ENCODE data around the gene CTDSPL2. TPM values are rescaled to one million over a fixed set of nuclear protein-coding genes. Genes with fewer than 3 reads are reported as not detected.

Gene CTDSPL2
- total and polyA plus RNA-seq, 2 of the 8 experiments (the other 6 are each of a cell fraction or from before 2014, with no cell fraction given): 25.2 to 64.7 TPM

- ChIA-PET POLR2A (ENCODE audit: partially characterized antibody) (interaction anchor here (0.6 to 1.7 kb wide), 4 partner anchors 9 to 611 kb away, joined by 3 to 17 read pairs (median 4); partner anchors contain the start of genes CTDSPL2, GOLM2 and MFAP1), CTCF (ENCODE audit: partially characterized antibody) (interaction anchor here (1.2 kb wide), 1 partner anchor 17 kb away, joined by 4 read pairs; no protein-coding TSS in a partner anchor)
- Histone ChIP-seq H3K4me3 (ENCODE audit: extremely low read depth in 1 of 4, insufficient read depth in 2 of 4, low read depth in 3 of 4, low read length in 4 of 4) (no peak overlapping the region), H2BK5ac (ENCODE audit: low read depth, low read length) (no peak overlapping the region), H2AK5ac (ENCODE audit: low read depth, low read length) (no peak overlapping the region), H3K23ac (ENCODE audit: insufficient read length) (no peak overlapping the region), H2BK15ac (ENCODE audit: low read length) (no peak overlapping the region), H4K20me1 (replicated peaks in 1 of 2; ENCODE audit: control insufficient read depth in 1 of 2, insufficient read depth in 2 of 2, low read length in 2 of 2) (peaks cover 11 to 21% of the 10 kb centered on the region in 2 experiments), H3K23me2 (ENCODE audit: low read depth, low read length) (0 out of 2 replicates have a peak, but pooled peaks cover 4% of the 10 kb centered on the region), H3K79me1 (ENCODE audit: low read depth, low read length) (0 out of 2 replicates have a peak, but pooled peaks cover 3% of the 10 kb centered on the region), H3K4me1 (replicated peaks in 1 of 4; ENCODE audit: control insufficient read depth in 3 of 4, insufficient read depth in 4 of 4, low read length in 3 of 4) (peaks cover 0 to 4% (median 2%) of the 10 kb centered on the region in 4 experiments; a peak in 4 of 7 replicates), H3K18ac (ENCODE audit: extremely low read depth, low read length) (no peak overlapping the region), H2BK20ac (ENCODE audit: low read length) (no peak overlapping the region), H3K27ac (ENCODE audit: low read depth, low read length) (no peak overlapping the region), H3K79me2 (ENCODE audit: control insufficient read depth in 1 of 2, insufficient read depth in 2 of 2, low read length in 2 of 2) (peaks cover 40 to 98% of the 10 kb centered on the region in 2 experiments), H3K4me2 (ENCODE audit: insufficient read depth in 1 of 2, low read depth in 2 of 2, low read length in 2 of 2) (no peak overlapping the region), H4K91ac (replicated peaks; ENCODE audit: insufficient read length, low read length) (no peak overlapping the region), H2AFZ (ENCODE audit: low read length) (no peak overlapping the region), H3K9me3 (ENCODE audit: insufficient read depth in 2 of 2, low read depth in 1 of 2, low read length in 1 of 2) (no peaks in the 10 kb centered on the region), H3K56ac (replicated peaks; ENCODE audit: insufficient read length, low read depth, low read length) (no peak overlapping the region), H3K9ac (replicated peaks in 1 of 4; ENCODE audit: extremely low read depth in 1 of 4, low read depth in 3 of 4, low read length in 3 of 4) (no peak overlapping the region), H2BK12ac (ENCODE audit: low read depth, low read length) (no peak overlapping the region), H3K27me3 (replicated peaks in 1 of 4; ENCODE audit: control insufficient read depth in 3 of 4, extremely low read depth in 1 of 4, insufficient read depth in 3 of 4, low read length in 3 of 4) (no peaks in the 10 kb centered on the region), H3K14ac (ENCODE audit: insufficient read length) (no peak overlapping the region), H2BK120ac (replicated peaks; ENCODE audit: low read depth, low read length) (no peak overlapping the region), H3K36me3 (ENCODE audit: control insufficient read depth in 2 of 4, insufficient read depth in 4 of 4, low read length in 3 of 4) (peaks cover 0 to 6% (median 0%) of the 10 kb centered on the region in 4 experiments; a peak in 1 of 8 replicates), H3K4ac (replicated peaks; ENCODE audit: insufficient read length, low read depth, low read length) (no peak overlapping the region), H4K5ac (ENCODE audit: insufficient read length, low read depth, low read length) (no peak overlapping the region), H4K8ac (ENCODE audit: extremely low read depth, insufficient read depth, low read length) (no peak overlapping the region)
- TF ChIP-seq FOSL1 (IDR thresholded peaks at IDR 0.05; ENCODE audit: insufficient read depth, low read depth, low read length) (no peak), BRCA1 (IDR thresholded peaks at IDR 0.05; ENCODE audit: low read depth, low read length) (no peak), TAF7 (optimal IDR thresholded peaks at IDR 0.05; ENCODE audit: borderline replicate concordance, low read depth, low read length) (no peak), POLR2AphosphoS5 (IDR thresholded peaks at IDR 0.05; ENCODE audit: low read depth, low read length) (no peak), RFX5 (IDR thresholded peaks at IDR 0.05; ENCODE audit: borderline replicate concordance, low read depth, low read length) (no peak), SRF (IDR thresholded peaks at IDR 0.05; ENCODE audit: low read depth, low read length) (no peak), JUN (IDR thresholded peaks at IDR 0.05; ENCODE audit: low read depth, low read length) (no peak), TEAD4 (IDR thresholded peaks at IDR 0.05; ENCODE audit: low read depth, low read length) (no peak)
- TF ChIP-seq, protein P1, sequence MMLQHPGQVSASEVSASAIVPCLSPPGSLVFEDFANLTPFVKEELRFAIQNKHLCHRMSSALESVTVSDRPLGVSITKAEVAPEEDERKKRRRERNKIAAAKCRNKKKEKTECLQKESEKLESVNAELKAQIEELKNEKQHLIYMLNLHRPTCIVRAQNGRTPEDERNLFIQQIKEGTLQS (IDR thresholded peaks at IDR 0.05; ENCODE audit: insufficient read depth, low read depth, low read length): no peak
- TF ChIP-seq, protein P2, sequence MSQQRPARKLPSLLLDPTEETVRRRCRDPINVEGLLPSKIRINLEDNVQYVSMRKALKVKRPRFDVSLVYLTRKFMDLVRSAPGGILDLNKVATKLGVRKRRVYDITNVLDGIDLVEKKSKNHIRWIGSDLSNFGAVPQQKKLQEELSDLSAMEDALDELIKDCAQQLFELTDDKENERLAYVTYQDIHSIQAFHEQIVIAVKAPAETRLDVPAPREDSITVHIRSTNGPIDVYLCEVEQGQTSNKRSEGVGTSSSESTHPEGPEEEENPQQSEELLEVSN (IDR thresholded peaks at IDR 0.05): no peak
- WGBS, 2 experiments (ENCODE audit: extremely low coverage in 1 of 2, insufficient coverage in 1 of 2, insufficient read length in 1 of 2, insufficient replicate concordance in 2 of 2, low coverage in 1 of 2, low lambda C conversion rate in 2 of 2, missing lambda C conversion rate in 1 of 2): 95% methylated on average over 2 of the region's 2 CpGs; no CpG with 5 or more reads in 1 of the 2 experiments
- DNase-seq (ENCODE audit: low read depth in 1 of 2, low spot score in 2 of 2) (no peak), FAIRE-seq (no peak)
These were observed 8.7 kb downstream of the CTDSPL2 start for GRCh38 chr15:44435893-44436667.
